Measurements from ENCODE around the gene RPF1.
"Not testable (repeated sequence)": the region's sequence is repeated elsewhere in the genome, so short reads cannot be mapped to it uniquely, and the experiment has no call there.

The RPF1 gene, protein sequence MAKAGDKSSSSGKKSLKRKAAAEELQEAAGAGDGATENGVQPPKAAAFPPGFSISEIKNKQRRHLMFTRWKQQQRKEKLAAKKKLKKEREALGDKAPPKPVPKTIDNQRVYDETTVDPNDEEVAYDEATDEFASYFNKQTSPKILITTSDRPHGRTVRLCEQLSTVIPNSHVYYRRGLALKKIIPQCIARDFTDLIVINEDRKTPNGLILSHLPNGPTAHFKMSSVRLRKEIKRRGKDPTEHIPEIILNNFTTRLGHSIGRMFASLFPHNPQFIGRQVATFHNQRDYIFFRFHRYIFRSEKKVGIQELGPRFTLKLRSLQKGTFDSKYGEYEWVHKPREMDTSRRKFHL

DNA sequence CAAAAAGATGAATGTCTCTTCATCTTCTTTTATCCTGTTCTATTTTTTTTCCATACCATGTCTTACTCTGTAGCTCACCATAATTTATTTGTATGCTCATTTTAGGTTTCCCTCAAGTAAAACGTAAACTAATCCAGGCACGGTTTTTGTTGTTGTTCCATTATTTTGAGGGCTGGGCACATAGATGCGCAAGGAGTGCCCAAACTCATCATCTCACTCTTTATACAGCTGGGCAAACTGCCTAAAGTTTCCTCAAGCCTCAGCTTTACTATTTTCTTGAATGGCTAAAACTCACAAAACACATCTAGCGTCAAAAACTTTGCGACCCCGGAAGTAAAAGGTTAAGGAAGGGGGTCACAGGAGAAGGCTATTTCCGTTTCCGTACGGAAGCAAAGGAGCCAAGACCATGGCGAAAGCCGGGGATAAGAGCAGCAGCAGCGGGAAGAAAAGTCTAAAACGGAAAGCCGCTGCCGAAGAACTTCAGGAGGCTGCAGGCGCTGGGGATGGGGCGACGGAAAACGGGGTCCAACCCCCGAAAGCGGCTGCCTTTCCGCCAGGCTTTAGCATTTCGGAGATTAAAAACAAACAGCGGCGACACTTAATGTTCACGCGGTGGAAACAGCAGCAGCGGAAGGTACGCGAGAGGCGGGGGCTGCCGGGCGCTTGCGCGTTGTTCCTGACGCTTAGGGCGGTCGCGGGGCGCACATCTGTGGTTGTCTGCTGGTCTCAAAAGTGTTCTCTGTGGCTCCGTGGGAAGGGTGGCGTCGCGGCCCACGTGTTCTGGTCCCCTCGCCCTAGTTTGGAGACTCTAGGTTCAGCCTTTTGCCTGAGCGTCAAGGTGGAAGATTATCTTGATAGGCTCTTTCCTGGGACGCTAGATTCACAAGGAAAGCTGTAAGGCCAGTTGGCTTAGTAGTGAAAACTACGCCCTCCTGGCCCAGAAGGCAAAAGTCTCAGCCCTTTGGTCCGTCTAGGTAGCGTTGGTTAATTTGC lies at the start of gene RPF1:
Gene RPF1 (plus strand): TSS at position 391 of the 993 bp plus-strand sequence. CDS start 16 bp downstream, at position 407.
- DNase-seq (ENCODE audit: low read depth) = peak; percentile 44

DNA sequence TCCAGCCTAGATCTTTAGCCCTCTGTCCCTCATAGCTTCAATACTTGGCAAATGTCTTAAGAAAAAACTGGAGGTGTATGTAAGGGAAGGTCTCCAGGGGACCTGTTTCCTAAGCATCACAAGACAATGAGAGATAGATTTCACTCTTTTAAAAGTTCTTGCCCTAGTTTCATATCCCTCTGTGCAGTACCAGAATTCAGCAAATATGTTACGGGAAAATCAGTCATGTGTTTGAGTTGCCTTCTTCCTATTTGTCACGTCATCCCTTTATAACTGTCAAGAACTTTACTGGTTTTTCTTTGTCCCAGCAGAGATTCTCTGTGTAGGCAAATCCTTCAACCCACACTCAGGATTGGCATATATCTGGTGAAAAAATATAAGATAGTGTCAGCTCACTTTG lies 48.5 kb upstream of the RPF1 start:
- no peak for DNase-seq (ENCODE audit: low read depth)

DNA sequence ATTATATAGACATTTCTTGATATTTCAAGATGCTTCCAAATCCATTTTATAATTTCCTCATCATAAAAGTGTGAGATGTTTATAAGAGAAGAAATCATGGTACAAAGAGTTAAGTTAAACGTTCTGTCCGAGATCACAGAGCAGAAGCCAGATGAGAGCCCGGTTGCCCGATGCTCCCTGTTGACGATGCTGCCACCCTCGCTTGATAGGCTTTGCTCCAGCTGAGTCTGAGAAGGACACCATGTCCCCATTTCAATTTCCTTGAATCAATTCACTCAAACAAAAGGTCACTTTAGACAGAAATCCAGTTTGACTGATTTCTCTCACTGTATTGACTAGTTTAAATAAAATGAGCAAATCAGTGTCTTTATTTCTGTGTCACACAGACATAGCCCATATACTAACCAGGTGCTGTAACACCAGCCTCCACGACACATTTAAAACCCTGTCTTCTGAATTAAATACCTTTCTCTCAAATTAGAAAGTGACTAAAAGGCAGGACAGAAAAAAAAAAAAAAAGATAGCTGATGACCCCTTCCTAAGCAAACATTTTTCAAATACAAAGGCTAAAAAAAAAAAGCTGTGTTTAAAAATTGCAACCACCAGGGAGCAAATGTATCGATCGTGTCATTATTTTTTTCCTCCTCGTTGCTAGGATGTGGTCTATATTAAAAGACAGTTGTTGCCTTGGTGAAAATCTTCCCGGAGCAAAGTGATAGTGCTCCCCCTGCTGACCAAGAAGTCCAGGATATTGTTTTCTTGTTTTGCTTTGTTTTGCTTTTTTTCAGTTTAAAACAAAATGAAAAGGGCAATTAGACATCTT lies 45.6 kb upstream of the RPF1 start:
- DNase-seq (ENCODE audit: low read depth) = no peak

DNA sequence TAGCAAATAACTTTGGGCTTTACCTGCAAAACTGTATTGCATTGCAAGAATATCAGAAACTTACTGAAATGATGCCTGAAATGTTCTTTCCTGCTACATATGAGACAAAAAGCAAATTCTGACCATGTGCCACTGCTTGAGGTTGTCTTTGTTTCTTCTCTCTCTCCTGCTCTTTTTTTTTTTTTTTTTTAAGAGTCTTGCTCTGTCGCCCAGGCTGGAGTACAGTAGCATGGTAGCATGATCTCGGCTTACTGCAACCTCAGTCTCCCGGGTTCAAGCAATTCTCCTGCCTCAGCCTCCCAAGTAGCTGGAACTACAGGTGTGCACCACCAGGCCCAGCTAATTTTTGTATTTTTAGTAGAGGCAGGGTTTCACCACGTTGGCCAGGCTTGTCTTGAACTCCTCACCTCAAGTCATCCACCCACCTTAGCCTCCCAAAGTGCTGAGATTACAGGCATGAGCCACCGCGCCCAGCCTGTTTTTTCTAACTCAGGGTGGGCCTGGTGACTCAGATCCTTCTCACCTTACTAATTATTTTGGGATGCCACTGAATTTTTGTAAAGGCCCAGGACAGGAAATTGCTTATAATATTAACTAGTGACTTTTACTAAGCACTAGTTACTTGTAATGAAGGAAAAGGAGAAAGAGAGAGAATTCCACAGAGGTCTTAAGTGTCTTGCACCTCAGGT lies 44.8 kb upstream of the RPF1 start:
- DNase-seq (ENCODE audit: low read depth) = no peak

DNA sequence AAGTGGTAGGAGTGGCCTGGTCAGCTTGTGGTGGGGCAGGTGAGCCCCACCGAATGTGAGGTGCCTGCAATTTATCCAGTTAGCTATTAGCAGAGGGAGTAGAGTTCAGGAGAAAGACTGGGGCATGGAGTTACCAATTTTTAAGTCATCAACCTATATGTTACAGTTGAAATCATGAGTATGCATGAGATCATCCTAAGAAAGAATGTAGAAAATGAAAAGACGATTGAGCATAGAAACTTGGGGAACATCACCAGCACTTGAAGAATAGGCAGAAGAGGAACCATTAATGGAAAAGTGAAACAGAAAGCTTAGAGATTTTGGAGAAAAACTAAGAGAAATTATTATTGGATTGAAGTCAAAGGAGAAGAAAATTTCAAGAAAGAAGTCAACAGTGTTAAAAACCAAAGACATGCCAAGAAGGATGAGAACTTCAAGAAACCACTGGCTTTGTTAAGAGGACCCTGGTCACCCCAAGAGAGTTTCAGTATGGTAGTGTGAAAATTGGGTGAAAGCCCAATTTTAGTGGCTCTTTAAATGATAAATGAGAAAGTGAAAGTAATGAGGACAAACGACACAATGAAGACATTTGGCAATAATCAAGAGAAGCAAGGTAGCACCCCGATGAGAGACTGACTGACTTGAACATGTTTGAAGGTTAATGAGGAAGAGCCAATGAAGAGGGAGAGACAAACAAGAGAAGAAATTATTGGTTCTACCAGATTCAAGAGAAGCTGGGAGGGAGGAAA lies 44.1 kb upstream of the RPF1 start:
- no peak for DNase-seq (ENCODE audit: low read depth)

DNA sequence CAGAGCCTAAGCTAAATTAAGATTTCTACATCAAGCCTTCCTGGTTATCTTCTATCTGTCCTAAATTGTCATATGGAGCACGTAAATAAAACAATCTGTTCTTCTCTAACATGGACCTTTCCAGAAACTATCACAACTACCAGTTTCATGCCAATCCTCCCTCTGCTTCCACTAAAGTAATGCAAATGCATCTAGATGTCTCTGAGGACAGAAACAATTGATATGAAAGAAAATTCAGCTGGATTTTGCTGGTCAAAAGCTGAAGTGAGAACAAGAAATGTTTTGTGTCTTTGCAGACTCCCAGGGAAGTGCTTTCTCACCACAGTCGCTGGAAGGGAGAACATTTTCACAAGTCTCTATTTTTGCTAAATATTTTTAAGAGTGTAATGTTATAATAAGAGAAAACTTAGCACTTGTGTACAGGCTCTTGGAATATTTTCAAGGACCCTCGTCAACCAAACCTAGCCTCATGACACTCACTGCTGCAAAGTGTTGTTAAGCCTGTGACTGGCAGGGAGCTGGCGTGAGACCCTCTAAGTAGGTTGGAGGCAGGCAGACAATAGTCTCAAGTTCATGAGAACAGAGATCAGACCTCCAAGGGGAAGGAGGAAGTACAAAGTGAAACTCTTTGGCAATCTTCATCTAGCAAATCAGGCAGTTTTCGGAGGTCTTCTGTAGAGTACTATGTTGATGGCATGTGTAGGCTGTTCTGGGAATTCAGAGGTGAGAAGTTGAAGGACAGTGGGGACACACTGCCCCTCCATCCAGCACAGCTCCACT lies 42.0 kb upstream of the RPF1 start:
- DNase-seq (ENCODE audit: low read depth) = no peak

DNA sequence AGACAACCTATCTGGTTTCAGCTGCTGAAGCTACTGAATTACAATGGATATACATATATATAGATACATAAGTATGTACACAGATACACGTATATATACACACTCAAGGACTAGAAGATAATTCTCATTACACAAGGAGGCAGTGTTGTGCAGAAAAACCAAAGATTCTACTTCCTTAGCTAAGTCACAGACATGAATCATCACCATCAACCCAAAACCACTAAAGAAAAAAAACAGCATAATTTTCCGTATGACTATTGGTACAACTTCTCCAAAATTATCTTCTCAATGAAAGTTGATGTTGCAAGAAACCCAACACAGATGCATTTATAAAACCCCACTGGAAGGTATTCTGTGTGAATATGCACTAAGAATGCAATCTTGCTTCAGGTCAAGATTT lies 36.8 kb upstream of the RPF1 start:
- DNase-seq (ENCODE audit: low read depth) = no peak

DNA sequence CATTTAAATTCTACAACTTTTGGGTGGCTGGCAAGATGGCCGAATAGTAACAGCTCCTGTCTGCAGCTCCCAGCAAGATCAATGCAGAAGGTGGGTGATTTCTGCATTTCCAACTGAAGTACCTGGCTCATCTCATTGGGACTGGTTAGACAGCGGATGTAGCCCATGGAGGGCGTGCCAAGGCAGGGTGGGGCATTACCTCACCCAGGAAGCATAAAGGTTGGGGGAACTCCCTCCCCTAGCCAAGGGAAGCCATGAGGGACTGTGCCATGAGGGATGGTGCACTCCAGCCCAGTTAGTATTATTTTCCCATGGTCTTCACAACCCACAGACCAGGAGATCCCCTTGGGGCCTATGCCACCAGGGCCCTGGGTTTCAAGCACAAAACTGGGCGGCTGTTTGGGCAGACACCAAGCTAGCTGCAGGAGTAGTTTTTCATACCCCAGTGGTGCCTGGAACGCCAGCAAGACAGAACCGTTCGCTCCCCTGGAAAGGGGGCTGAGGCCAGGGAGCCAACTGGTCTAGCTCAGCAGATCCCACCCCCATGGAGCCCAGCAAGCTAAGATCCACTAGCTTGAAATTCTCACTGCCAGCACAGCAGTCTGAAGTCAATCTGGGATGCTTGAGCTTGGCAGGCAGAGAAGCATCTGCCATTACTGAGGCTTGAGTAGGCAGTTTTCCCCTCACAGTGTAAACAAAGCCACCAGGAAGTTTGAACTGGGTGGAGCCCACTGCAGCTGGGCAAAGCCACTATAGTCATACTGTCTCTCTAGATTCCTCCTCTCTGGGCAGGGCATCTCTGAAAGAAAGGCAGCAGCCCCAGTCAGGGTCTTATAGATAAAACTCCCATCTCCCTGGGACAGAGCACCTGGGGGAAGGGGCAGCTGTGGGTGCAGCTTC lies 36.1 kb upstream of the RPF1 start:
- not testable (repeated sequence) for DNase-seq (ENCODE audit: low read depth)

DNA sequence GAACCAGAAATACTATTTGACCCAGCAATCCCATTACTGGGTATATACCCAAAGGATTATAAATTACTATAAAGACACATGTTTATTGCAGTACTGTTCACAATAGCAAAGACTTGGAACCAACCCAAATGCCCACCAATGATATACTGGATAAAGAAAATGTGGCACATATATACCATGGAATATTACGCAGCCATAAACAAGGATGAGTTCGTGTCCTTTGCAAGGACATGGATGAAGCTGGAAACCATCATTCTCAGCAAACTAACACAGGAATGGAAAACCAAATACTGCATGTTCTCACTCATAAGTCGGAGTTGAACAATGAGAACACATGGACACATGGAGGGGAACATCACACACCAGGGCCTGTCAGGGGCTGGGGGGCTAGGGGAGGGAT lies 30.4 kb upstream of the RPF1 start:
- DNase-seq (ENCODE audit: low read depth) = not testable (repeated sequence)

DNA sequence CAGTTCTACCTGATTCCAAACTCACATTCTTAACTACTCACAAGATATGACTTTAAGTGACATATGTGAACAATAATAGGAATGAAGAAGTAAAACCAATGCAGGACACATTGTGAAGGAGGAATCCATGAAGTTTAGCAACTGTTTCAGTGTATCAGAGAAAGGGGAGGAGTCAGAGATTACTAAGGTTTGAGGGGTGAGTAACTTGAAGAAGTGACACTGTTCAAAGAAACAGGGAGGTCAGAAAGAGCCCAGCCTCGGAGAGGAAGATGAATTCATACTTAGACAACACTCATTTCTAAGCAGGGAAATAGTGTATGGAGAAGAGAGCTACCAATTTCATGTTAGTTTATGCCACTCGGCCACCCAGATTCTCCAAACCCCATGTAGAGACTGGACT lies 28.2 kb upstream of the RPF1 start:
- DNase-seq (ENCODE audit: low read depth) = no peak

DNA sequence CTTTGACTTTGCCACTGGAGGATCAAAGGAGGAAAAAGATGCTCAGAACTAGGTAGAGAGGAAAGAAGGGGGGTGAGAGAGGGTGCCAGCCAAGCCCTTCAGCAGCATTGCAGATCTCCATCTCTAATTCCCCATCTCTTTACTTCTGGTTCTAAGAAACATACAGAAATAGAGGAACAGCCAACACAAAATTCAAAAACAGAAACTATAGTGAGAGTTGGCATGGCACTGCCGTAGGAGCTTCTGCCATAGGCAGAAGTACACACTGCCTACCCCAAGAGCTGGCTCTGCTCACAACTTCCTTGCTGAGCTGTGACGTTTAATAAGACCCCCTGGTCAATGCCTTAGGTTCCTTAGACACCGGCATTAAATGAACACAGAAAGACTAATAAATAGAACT lies 26.6 kb upstream of the RPF1 start:
- no peak for DNase-seq (ENCODE audit: low read depth)

DNA sequence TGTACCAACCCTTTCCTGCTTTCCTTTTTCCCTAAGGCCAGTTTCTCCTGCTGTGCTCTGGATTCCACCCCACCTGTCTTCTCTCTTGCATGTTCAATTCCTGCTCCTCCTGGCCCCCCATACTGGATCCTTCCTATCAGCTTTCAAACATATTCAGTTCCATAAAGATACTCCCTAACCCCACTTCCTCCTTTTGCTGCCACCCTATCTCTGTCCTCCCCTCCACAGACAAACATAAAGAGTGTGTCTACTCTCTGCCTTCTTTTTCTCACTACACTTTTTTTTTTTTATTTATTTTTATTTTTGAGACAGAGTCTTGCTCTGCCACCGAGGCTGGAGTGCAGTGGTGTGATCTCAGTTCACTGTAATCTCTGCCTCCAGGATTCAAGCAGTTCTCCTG lies 16.9 kb upstream of the RPF1 start:
- no peak for DNase-seq (ENCODE audit: low read depth)

DNA sequence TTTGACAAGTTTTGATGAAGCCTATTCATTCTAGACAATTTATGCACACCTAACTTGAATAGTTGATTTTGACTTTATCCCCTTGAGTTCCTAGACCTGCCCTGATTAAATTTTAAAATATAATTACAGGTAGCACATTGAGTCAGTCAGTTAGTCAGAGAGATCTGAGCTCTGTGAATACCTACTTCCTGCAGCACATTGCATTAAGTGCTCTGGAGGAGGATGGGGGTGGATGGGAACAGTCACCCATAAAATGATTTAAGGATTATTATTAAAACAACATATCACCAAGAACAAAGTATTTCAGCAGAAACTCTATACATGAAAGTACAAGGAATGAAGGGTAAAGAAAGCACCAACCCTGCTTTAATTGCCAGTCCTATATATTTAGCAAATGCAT lies 11.8 kb upstream of the RPF1 start:
- DNase-seq (ENCODE audit: low read depth) = no peak

DNA sequence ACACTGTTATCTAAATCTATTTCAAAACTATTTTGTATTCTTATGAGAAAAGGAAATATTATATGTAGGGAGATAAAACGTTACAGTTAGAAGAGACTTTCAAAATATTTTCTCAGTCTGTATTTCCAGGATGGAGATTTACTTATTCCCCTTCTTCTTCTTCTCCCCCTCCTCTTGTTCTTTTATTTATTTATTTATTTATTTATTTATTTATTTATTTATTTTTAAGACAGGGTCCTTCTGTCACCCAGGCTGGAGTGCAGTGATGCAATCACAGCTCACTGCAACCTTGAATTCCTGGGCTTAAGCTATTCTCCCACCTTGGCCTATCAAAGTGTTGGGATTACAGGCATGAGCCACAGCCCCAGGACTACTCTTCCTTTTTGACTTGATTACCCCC lies 2.8 kb upstream of the RPF1 start:
- no peak for DNase-seq (ENCODE audit: low read depth)

DNA sequence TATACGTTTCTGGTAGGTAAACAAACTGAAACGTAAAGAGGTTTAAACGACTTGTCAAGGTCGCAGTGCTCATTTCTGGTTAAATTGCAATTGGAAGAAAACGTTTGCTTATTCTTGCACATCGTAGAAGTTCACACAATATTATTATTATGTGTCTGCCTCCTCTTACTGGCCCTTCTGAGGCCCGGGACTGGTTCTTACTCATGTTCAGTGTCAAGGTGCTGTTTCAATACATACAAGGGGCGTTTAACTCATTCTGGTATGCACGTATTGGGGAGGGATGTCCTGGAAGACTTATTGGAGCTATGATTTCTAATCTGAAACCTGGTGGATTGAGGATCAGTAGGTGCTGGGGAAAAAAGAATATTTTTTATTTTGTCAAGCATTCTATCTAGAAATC lies 932 bp downstream of the RPF1 start:
- no peak for DNase-seq (ENCODE audit: low read depth)

DNA sequence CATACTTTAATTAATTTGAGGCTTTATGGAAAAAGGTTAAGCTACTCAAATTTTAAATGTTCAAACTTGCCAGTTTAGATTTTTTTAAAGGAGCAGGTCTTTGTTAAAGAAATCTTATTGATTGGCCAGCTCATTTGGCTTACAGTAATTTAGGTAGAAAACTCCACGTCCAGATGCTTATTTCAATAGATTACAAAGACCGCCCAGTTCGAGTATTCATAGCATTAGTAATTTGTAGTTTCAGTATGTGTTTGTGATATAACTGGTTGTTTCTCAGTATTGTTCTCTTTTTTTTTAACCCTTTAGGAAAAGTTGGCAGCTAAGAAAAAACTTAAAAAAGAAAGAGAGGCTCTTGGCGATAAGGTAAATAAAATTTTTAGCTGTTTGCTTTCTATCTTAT lies 1.6 kb downstream of the RPF1 start:
- no peak for DNase-seq (ENCODE audit: low read depth)

DNA sequence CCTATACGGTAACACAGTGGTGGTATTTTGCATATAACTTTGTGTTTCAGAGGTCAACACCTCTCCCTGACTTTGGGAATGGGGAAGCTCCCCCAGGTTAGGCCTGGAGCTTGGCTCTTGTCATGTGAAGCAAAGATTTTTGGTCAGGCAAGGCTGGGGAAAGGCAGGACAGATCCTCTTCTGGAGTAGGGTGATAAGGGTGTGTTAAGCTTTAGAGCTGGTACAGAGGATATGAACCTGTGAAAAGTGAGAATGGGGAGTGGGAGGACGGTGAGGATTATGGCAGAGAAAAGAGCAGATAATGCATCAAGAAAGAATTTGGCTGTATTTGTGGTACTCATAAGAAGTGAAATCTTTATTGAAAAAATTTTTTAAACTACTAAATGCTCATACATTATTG lies 2.3 kb downstream of the RPF1 start:
- DNase-seq (ENCODE audit: low read depth) = no peak

DNA sequence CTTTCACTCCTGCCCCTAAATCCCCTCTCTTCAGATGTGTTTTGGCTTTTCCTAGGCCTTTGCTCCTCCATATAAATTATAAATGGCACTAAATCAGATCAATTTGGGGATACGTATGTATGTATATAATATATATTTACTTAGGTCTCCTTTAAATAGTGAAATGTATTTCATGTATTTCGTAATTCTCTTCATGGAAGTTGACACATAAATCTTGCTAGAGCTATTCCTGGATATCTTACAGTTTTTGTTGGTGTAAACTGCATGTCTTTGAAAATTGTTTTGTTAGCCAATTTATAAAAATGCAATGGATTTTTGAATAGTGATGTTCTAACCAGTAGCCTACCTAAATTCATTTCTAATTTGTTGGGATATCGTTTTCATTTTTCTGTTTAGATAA lies 9.0 kb downstream of the RPF1 start:
- DNase-seq (ENCODE audit: low read depth) = no peak

DNA sequence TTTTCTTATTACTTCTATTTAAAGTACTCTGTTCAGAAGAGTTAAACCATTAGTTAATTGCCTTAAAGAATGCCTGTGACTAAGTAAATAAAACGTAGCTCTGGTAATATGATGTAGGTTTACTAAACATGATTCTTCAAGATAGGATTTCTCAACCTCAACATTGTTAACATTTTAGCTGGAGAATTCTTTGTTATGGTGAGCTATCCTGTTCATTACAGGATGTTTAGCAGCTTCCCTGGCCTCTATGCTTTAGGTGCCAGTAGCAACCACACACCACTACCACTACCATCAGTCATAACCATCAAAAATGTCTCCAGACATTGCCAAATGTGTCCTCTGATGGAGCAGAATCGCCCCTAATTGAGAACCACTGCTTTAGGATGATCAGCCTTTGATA lies 10.7 kb downstream of the RPF1 start:
- DNase-seq (ENCODE audit: low read depth) = no peak
